ENCODE data around the gene C8A. TPM values are rescaled to one million over a fixed set of nuclear protein-coding genes. Genes with fewer than 3 reads are reported as not detected.
A peak's percentile ranks its signal among the peaks of the same experiment; 100 is the strongest.

The C8A gene
- total and polyA plus RNA-seq, 2 of the 13 experiments (the other 11 are each of a cell fraction or from before 2014, with no cell fraction given) = 10.5 to 15.0 TPM

DNA sequence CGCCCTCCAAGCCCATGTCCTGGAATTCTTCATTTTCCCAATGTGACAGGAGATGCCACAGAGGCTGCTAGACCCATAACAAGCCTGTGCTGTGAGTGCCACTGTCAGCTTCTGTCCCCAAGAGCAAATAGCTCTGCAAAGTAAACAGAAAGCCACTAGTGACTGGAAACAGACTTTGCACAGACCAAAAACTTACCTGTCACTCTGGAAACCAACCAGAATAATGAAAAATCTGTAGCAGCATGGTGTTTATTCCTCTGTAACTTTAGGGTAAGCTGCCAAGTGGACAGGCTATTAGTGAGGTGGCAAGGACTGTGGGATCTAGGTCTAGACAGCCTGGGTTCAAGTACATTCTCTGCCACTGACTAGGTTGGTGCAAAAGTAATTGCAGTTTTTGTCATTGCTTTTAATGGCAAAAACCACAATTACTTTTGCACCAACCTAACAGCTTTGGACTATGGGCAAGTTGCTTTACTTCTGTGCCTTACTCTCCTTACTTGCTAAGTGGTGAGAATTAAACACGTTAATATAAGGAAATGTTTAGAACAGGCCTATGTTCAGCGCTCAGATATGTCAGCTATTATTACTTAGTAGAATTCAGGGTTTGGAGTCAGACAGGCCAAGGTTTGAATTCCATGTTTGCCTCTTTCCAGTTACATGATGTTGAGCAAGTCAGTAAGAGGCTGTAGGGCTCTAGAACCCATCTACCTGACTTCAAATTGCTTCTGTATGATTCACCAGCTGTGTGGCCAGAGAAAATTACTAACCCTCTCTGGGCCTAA lies 111.5 kb downstream of the C8A start, which contains the start of gene C8B (continued):
- TF ChIP-seq ZNF543 (CRISPR knock-in tag; IDR thresholded peaks at IDR 0.05) (no peak), ZSCAN22 (CRISPR knock-in tag; IDR thresholded peaks at IDR 0.05) (no peak), THAP9 (CRISPR knock-in tag; IDR thresholded peaks at IDR 0.05; ENCODE audit: borderline replicate concordance) (no peak), ZBTB37 (CRISPR knock-in tag; IDR thresholded peaks at IDR 0.05) (no peak), ATF1 (CRISPR knock-in tag; IDR thresholded peaks at IDR 0.05) (no peak), RARG (CRISPR knock-in tag; IDR thresholded peaks at IDR 0.05; ENCODE audit: low read depth) (no peak), HNF4G (IDR thresholded peaks at IDR 0.05; ENCODE audit: borderline replicate concordance, low read depth, low read length) (peak; percentile 79; the same call in 1 of the 2 replicates), HNF4G (CRISPR knock-in tag; IDR thresholded peaks at IDR 0.05; ENCODE audit: borderline replicate concordance, low read depth) (peak; percentile 55; the same call in 1 of the 2 replicates), ZNF777 (CRISPR knock-in tag; IDR thresholded peaks at IDR 0.05) (no peak), ZBTB21 (CRISPR knock-in tag; IDR thresholded peaks at IDR 0.05) (no peak), HDAC6 (IDR thresholded peaks at IDR 0.05; ENCODE audit: low read depth, low read length) (no peak), ZNF552 (CRISPR knock-in tag; IDR thresholded peaks at IDR 0.05; ENCODE audit: borderline replicate concordance) (no peak), IKZF4 (CRISPR knock-in tag; IDR thresholded peaks at IDR 0.05; ENCODE audit: borderline replicate concordance, low read depth, not compliant biosample characterization) (no peak), RXRA (CRISPR knock-in tag; IDR thresholded peaks at IDR 0.05) (peak; percentile 55; the same call in 1 of the 2 replicates), NFIC (IDR thresholded peaks at IDR 0.05; ENCODE audit: low read length) (peak; percentile 31; the same call in 1 of the 2 replicates), EHMT2 (IDR thresholded peaks at IDR 0.05; ENCODE audit: borderline replicate concordance, low read depth, low read length) (0 out of 2 replicates have a peak, but pooled peaks have one; percentile 28), CHD4 (IDR thresholded peaks at IDR 0.05; ENCODE audit: borderline replicate concordance, low read length) (peak; percentile 63; the same call in 1 of the 2 replicates), ZBTB7A (CRISPR knock-in tag; IDR thresholded peaks at IDR 0.05) (no peak), PRMT3 (CRISPR knock-in tag; IDR thresholded peaks at IDR 0.05; ENCODE audit: borderline replicate concordance, low read depth) (no peak)
- TF ChIP-seq, protein P1, sequence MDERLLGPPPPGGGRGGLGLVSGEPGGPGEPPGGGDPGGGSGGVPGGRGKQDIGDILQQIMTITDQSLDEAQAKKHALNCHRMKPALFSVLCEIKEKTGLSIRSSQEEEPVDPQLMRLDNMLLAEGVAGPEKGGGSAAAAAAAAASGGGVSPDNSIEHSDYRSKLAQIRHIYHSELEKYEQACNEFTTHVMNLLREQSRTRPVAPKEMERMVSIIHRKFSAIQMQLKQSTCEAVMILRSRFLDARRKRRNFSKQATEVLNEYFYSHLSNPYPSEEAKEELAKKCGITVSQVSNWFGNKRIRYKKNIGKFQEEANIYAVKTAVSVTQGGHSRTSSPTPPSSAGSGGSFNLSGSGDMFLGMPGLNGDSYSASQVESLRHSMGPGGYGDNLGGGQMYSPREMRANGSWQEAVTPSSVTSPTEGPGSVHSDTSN (CRISPR knock-in tag; IDR thresholded peaks at IDR 0.05) = peak; percentile 42
- TF ChIP-seq, protein P2, sequence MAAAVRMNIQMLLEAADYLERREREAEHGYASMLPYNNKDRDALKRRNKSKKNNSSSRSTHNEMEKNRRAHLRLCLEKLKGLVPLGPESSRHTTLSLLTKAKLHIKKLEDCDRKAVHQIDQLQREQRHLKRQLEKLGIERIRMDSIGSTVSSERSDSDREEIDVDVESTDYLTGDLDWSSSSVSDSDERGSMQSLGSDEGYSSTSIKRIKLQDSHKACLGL (CRISPR knock-in tag; IDR thresholded peaks at IDR 0.05) = no peak
- TF ChIP-seq, protein P3, sequence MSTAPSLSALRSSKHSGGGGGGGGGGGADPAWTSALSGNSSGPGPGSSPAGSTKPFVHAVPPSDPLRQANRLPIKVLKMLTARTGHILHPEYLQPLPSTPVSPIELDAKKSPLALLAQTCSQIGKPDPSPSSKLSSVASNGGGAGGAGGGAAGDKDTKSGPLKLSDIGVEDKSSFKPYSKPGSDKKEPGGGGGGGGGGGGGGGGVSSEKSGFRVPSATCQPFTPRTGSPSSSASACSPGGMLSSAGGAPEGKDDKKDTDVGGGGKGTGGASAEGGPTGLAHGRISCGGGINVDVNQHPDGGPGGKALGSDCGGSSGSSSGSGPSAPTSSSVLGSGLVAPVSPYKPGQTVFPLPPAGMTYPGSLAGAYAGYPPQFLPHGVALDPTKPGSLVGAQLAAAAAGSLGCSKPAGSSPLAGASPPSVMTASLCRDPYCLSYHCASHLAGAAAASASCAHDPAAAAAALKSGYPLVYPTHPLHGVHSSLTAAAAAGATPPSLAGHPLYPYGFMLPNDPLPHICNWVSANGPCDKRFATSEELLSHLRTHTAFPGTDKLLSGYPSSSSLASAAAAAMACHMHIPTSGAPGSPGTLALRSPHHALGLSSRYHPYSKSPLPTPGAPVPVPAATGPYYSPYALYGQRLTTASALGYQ (CRISPR knock-in tag; IDR thresholded peaks at IDR 0.05) = no peak

Data from HepG2 (cell line).